ENCODE measurements around the gene FBF1.

GRCh38 chr17:75898065-75898464 lies 42.8 kb downstream of the FBF1 start:
- no peak for TF ChIP-seq CTCF (IDR thresholded peaks at IDR 0.05; ENCODE audit: low read depth, low read length)
- TF ChIP-seq EZH2phosphoT487 (IDR thresholded peaks at IDR 0.05; ENCODE audit: low read depth), result no peak

All from OCI-LY3 (cell line).